HG03520 (cell line): ENCODE measurements around the gene CCNJL.
A peak's percentile ranks its signal among the peaks of the same experiment; 100 is the strongest.

ENCODE experiments used
- ATAC-seq: cut with Tn5 transposase; IDR thresholded peaks from one replicate; pipeline ENCODE4 v1.9.1; 2021; ENCODE audit warnings: mild to moderate bottlenecking, moderate library complexity; ENCODE audit not compliant: unreplicated experiment

Gene CCNJL

DNA sequence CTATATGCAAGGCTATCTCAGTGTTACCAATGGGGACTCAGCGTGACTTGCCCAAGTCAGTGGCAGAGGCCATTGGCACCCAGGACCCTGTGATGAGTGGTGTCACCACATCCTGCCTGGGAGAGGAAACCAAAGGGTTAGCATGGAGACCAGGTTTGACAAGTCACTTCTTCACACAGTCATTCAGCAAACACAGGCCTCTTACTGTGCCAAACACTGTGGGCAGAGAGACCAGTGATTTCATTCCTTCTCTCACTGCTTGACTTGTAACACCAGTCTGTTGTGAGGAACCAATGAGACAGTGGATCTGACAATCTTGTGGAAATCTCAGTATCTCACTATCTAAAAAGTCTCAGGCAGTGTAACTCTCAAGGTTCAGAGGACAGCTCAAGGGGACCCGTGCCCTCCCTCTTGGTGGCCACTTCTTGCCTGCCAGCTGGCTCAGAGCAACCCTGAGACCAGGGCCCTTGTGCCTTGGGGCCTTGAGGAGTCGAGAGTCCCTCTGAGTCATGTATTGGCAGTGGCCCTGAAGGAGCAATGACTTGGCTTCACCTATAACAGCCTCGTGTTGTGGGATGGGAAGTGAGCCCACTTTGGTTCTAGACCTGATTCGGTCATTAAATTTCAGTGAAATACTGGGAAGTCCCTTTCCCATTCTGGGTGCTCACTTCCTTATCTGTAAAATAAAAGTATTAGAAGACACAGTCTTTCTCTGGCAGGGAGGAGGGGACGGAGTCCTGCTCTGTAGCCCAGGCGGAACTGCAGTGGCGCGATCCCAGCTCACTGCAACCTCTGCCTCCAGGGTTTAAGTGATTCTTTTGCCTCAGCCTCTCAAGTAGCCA lies 81.5 kb downstream of the CCNJL start:
- peak; percentile 75 for ATAC-seq

DNA sequence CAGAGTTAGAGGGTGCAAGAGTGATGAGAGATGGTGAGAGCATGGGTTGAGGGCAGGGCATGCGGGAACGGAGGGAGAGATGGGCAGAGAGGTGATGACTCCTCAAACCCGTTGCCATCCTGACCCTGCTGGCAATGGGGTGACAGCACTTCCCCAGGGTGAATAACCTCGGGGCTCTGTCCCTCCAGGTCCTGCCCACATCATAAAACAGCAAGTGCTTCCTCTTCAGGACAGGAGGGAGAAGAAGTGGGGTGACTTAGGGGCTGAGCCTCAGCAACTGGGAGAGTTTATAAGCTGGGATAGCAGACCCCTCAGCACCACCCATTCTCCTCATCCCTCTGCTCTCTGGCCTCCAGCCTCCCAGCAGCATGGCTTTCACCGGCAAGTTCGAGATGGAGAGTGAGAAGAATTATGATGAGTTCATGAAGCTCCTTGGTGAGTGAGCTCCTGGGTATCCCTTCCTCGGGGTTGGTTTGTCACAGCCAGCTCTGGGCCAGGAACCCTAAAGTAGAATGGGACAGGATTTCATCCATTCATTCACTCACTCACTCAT lies 83.1 kb downstream of the CCNJL start, which contains the start of gene FABP6:
Gene FABP6 (plus strand): TSS at position 317 of the 553 bp plus-strand sequence. CDS start 52 bp downstream, at position 369.
- ATAC-seq: no peak

DNA sequence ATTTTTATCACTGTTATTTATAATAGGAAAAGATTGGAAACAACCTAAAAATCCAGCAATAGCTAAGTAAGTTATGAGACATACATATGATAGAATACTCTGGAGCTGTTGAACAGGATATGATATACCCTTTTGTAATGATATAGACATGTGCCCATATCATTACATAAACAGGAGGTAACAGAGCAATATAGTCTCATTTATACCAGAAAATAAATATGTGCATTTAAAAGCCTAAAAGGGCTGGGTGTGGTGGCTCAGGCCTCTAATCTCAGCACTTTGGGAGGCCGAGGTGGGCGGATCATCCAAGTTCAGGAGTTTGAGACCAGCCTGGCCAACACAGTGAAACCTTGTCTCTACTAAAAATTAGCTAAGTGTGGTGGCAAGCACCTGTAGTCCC lies 85.4 kb downstream of the CCNJL start:
- no peak for ATAC-seq

DNA sequence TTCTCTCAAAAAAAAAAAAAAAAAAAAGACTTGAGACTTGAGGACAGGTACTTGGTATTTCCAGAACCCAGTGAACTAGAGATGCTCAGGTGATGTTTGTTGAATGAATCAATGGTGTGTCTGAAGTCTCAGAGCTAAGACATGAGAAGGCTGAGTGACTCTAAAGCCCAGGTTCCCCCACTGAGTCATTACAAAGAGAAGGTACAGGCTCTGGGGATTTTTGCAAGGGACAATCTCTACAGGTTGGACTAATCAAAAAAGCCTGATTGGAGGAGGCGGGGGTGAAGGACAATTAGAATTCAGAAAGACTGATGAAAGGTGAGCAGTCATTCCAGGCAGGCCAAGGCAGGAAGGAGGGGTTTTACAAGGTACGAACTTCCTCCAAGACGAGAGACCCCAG lies 91.3 kb downstream of the CCNJL start:
- ATAC-seq: no peak

DNA sequence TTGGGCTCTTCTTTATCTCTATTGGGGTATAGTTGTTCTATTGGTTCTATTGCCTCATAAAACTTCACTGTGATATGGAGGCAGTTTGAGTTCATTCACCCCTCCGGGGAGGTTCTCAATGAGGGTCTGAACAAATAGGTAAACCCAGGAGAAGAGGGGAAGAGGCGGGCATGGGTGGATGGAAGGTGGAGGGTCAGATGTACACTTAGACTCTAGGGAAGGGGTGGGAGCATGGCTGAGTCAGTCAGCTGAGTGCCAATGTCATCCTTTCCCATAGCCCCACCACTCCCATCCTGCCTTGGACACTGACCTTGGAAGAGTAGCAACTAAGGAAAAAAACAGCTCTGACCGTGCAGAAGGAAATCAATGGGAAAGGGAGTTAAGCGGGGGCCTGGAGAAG lies 93.0 kb downstream of the CCNJL start:
- ATAC-seq: no peak

DNA sequence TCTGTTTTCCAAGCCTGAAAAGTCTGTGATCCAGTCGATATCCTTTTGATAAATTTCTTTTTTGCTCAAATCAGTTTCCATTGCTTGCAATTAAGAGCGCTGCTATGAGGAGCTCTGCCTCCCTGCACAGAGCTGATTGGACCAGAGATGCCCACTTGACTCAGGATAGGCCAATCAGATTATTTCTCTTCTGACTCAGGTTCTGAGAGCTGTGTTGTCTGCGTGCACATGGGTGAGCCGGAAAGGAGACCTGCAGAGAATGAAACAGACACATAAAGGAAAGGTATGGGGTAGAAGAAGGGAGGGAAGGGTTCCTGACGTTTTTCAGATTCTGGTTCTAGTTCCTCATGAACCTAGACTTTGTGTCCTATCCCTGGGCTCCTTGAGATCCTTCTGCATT lies 98.8 kb downstream of the CCNJL start:
- peak; percentile 51 for ATAC-seq

DNA sequence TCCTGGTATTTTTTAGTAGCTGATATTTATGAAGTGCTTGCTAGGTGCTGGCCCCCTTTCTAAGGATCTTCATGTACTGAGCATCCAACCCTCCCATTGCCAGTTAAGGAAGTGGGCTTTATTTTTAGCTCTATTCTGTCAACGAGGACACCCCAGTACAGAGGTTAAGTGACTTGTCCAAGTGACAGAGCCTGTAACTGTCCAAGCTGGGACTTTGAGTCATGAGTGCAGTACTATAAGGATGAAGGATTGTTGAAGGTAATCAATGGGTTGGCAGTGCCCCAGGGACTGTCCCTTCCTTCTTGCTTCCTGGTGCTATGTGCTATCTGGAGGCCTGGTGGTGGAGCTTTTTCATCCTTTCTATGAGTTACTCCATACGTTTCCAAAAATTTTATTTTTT lies 101.0 kb downstream of the CCNJL start:
- no peak for ATAC-seq

DNA sequence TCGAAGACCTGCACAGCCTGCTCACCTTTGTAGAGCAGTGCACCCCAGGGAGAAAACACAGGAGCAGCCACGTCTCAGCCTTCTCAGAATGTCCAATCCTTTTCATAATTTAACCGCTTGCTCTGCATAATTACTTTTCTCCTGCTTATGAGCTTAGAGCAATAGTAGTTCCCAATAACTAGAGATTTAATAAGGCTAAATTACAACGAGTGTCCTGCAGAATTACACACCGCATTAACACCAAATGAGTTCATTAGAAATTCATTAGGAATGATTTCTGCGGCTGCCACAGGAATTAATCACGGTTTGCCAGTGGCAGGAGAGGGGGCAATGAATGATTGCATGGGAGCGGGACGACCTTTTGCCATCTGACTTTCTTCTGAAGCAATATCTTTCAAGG lies 101.8 kb downstream of the CCNJL start:
- no peak for ATAC-seq

DNA sequence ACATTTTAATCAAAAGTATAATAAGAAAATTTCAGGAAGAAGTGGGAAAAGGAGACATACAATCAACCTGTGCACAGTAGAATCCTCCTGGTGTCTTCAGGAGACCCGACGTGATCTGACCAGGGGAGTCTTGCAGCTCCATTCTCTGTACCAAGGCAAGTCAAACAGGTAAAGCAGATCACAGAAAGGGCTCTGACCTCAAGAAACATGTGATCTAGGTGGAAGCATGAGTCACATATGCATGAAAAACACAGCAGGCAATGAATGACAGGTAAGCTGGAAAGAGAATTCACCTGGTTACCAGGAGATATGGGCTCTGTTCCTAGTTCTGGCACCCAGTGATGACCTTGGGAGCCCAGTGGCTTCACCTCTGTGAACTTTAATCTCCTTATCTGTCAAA lies 102.4 kb downstream of the CCNJL start:
- no peak for ATAC-seq

DNA sequence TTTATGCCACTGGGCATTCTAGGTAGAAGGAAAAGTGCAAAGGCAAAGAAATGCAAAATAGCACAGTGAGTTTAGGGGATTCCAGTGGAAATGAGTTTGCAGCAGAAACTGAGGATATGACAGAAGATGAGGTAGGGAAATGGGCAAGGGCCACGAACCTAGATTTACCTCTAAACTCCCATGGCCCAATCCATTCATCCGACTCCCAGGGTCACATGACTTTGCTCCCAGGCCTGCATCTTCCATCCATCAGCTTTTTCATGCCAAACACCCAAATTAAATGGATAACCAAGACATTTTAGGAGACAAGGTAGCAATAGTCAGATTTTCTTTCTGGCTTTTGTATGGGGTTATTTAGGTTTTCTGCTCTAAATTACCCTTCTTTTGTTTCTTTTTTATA lies 105.3 kb downstream of the CCNJL start:
- ATAC-seq: no peak
